GM18867 (cell line): Measurements from ENCODE around the gene SLC18A3.

ENCODE experiments used
- ATAC-seq: cut with Tn5 transposase; IDR thresholded peaks from one replicate; pipeline ENCODE4 v1.9.1; 2021; ENCODE audit warnings: mild to moderate bottlenecking, moderate library complexity; ENCODE audit not compliant: unreplicated experiment

The SLC18A3 gene

GRCh38 chr10:49610114-49610457 is at the start of gene SLC18A3:
SLC18A3 (plus strand) TSS chr10:49610310; CDS start chr10:49610741, 431 bp downstream.
- ATAC-seq = no peak

- ATAC-seq = no peak
These were observed 49.6 kb upstream of the SLC18A3 start for GRCh38 chr10:49560526-49560925.

DNA sequence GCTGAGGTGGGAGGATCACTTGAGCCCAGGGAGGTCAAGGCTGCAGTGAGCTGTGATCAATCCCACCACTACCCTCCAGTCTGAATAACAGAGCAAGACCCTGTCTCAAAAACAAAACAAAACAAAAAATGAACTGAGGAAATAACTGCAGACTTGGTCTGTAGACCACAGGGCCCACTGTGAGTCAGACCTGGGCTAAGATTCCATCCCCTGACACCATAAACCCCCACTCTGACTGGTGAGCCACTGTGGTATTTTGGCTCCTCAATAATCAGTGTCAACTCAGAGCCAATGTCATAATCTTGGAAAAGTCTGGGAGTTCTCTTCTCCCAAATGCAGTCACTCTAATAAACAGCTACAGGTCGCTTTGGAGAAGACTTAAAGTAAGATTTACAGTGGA is 47.2 kb upstream of the SLC18A3 start:
- ATAC-seq = no peak

DNA sequence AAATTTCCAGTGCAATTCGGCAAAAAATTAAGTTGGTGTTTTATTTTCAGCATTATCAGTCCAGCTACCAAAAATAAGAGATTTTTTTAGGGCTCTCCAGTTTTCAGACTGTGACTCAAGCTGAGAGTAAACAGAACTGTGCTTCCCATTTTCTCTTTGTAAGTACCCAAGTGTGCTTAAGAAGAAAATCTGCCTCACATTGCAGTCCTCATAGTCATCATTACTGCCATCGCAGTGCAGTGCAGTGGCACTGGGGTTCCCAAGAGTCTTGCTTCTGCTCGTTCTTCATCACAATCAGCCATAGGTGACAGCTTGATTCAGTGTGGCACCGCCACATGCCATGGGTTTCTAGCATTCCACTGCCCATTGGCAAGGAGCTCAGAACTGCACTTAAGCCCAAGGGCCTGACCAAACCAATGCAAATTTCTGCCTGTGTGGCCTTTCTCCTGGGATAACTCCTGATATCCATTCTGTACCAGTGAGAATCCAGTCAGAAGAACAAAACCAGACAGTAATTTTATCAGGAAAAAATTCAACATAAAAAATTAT is 45.6 kb upstream of the SLC18A3 start:
- no peak for ATAC-seq

DNA sequence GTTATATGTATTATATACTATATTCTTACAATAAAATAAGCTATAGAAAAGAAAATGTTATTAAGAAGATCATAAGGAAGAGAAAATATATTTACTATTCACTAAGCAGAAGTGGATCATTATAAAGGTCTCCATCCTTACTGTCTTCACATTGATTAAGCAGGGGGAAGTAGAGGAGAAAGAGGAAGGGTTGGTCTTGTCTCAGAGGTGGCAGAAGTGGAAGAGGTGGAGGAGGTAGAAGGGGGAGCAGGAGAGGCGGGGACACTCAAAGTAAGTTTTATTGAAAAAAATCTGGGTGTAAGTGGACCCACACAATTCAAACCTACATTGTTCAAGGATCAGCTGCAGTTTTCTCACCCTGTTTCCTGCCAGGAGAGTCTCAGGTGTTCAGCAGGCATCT is 42.3 kb upstream of the SLC18A3 start:
- peak; percentile 7 for ATAC-seq

DNA sequence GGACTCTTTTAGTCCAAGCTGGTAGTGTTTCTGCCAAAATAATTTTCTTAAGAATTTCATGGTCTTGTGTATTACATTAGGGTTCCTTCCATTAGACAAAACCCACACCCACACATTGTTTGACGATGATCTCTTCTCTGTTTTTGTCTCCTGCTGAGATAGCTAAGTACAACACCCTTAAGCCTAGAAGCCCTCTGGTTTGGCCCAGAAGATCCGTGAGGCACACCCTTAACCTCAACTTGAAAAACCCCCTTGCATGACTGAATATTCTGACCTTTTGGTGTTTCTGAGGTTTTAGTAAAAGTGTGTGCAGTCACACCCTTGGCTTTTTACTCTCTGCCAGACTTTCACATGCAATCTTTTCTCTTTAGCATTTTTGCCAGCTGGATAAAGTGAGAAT is 41.9 kb upstream of the SLC18A3 start:
- peak; percentile 75 for ATAC-seq

GRCh38 chr10:49569031-49569631 is 41.0 kb upstream of the SLC18A3 start:
- no peak for ATAC-seq

GRCh38 chr10:49571388-49571787 is 38.7 kb upstream of the SLC18A3 start:
- ATAC-seq = no peak

DNA sequence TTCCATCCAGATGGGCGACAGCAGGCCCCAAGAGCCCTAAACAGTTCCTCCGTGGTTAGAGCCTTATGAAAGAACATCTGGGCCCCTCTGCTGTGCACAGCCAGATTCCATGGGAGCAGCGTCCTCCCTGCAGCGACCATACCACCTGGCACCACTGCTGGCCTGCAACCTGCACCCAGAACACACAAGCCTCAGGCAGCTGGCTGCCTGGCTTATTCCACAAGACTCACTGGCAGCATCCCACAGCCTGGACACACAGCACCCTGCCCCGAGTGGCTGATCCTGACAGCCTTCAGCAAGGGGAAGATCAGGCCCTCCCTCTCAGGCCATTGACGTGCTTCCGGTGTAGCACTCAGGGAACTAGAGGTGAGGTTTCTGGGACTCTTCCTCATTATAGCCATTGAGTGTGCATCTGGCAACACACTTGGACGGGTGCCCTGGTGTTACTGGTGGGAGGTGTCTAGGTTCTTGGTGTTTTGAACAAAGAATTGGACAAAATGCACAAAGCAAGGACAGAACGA is 37.5 kb upstream of the SLC18A3 start:
- no peak for ATAC-seq

GRCh38 chr10:49575489-49576072 is 34.5 kb upstream of the SLC18A3 start:
- no peak for ATAC-seq

DNA sequence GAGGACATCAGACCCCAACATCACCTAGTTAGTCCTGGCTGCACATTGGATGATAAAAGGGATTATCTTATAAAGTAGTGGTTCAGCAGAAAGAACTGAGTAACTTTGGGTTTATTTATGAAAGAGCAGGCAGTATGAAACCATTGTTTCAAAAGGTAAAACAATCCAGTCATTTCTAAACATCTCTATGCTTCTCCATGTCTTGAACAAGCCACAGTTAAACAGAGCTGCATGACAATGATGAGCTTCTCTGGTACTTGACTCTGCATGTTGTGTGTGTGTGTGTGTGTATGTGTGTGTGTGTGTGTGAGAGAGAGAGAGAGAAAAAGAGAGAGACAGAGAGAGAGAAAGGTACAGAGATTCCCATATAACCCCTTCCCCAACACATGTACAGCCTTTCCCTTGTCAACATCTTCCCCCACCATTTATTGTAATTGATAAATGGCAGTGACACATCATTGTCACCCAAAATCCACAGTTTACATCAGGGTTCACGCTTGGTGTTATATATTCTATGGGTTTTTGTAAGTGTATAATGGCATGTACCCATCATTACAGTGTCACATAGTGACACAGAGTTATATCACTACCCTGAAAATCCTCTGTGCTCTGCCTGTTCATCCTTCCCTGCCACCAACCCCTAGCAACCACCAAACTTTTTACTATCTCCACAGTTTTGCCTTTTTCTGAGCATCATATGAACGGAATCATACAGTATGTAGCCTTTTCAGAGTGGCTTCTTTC is 32.8 kb upstream of the SLC18A3 start:
- ATAC-seq = no peak

DNA sequence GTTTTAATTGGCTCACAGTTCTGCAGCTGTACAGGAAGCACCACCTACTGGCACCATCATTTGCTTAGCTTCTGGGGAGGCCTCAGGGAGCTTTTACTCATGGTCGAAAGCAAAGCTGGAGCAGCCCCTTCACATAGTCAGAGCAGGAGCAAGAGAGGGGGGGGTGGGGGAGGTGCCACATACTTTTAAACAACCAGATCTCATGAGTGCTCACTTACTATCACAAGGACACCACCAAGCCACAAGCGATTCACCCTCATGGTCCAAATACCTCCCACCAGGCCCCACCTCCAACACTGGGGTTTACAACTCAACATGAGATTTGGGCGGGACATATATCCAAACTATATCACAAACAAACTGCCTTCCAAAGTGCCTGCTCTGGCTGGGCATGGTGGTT is 31.7 kb upstream of the SLC18A3 start:
- ATAC-seq = no peak

DNA sequence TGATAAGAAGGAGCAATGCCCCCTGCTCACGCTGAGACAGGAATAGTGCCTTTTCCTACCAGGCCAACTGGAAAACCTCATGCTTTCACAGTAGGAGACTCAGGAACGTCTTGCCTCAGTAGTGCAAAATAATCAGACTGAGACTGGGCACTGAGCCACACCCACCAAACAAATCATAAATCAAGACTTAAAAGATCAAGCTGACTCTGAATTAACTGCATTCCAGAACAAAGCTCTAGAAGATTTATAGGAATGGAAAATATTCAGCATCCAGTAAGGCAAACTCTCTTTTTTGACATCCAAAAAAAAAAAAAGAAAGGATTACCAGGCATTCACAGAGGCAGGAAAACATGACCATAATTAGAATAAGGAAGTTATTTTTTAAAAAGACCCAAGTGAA is 30.5 kb upstream of the SLC18A3 start:
- no peak for ATAC-seq

- ATAC-seq = no peak
These were observed 24.7 kb upstream of the SLC18A3 start for GRCh38 chr10:49585387-49585786.

- ATAC-seq = no peak
These were observed 22.1 kb upstream of the SLC18A3 start for GRCh38 chr10:49587981-49588380.

DNA sequence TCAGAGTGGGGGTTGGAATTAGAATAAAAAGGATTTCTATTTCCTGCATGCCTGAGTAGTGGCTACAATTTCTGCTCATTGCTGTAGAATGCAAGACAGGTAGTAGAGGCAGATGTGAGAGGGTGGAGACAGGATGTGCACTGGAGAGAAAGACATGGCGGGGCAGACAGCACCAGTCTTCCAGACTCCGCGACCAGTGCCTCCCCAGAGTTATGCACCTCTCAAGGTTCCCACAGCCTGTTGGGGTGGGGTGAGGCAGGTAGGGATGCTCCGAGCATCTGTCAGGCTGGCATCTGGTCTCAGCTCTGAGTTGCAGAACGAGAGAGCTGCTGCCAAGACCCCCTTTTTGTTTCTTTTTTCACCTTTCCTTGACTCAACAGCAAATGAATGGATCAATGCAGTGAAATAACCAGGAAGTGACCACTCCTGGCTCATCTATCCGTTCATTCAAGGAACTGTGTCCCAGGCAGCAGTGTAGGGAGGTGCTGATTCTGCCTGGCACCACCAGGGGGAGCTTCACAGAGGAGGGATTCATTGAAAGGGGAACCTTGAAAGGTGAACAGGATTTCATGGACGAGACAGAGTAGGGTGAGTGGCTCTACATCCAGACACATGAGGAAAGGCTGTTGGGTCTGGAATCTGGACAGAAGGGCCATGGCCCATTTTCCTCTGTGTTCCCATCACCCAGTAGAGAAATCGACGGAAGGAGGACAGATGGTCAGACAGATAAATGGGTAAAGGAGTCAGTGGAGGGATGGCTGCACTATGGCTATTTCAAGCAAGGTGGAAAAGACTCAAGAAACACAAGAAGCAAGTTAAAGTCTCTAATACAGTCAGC is 17.2 kb upstream of the SLC18A3 start:
- ATAC-seq = peak; percentile 75

- ATAC-seq = no peak
These were observed 16.6 kb upstream of the SLC18A3 start for GRCh38 chr10:49593564-49593875.

GRCh38 chr10:49593998-49594397 is 16.1 kb upstream of the SLC18A3 start:
- ATAC-seq = no peak

GRCh38 chr10:49594594-49594993 is 15.5 kb upstream of the SLC18A3 start:
- no peak for ATAC-seq

DNA sequence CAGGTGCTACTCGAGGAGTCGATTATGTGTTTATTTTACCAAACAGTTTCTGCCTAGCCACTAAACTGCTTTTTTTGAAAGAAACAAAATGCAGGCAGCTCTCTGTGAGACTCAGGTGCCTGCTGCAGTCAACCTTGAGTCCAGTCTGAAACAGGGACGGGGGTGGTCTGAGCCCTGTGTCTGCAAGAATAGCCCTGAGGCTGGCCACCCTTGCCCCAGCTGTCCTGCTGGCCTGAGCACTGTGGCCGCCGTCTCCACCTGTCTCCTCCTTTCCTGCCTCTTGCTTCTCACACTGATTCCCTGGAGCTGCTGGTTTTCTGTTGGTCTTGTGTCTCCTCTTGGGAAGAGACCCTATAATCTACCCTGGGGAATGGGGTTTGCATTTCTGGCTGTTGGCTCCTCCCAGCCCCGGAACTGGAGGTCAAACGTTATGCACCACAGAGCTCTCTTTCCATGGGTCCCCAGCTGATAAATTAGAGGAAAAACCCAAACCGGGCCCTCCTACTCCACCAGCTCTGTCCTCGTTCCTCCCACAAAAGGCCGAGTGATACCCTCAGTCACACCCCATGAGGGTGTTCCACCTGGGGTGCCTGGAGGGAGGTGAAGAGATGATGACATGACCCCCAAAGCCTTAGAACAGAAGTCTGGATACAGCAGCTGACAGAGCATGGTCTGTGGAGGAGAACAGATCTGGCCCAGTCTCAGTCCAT is 15.0 kb upstream of the SLC18A3 start:
- no peak for ATAC-seq
